Keratinocyte (primary cell): ENCODE measurements around the gene NCOA7.

Source experiments
- EZH2 ChIP-seq: IDR thresholded peaks from one replicate; pipeline ENCODE4 v1.6.1; 2012; ENCODE audit warnings: inconsistent platforms, mild to moderate bottlenecking, low read length, moderate library complexity
- TF ChIP-seq, protein P1 (sequence below), 3 experiments: IDR thresholded peaks in 1 of 3; conservative IDR thresholded peaks in 1 of 3; optimal IDR thresholded peaks in 1 of 3; 2 replicates in 2 of 3; 3 replicates in 1 of 3; pipeline versions ENCODE3 to v1.5.1; 2011; ENCODE audit warnings: low read length in 3 of 3, mild to moderate bottlenecking in 3 of 3, moderate library complexity in 2 of 3, control low read depth in 1 of 3, inconsistent platforms in 1 of 3; ENCODE audit not compliant: insufficient read depth in 2 of 3; ENCODE audit errors: extremely low read depth in 1 of 3

DNA sequence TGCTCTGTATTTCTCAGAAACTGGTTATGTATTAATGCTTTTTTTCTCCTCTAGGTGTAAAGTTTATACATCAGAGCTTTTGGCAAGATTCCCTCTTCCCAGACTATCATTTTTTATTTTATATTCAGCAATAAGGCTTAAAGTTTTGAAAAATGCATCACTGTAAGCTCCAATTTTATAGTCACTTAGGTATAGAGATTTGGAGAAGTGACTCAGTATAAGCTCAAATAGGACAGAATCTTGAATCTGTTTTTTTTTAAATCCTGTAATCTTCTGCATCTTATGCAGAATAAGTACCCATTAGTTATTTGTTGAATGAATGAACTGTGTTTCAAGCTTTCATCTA, 1.0 kb downstream of the NCOA7 start:
- no peak for TF ChIP-seq EZH2
- TF ChIP-seq, protein P1, sequence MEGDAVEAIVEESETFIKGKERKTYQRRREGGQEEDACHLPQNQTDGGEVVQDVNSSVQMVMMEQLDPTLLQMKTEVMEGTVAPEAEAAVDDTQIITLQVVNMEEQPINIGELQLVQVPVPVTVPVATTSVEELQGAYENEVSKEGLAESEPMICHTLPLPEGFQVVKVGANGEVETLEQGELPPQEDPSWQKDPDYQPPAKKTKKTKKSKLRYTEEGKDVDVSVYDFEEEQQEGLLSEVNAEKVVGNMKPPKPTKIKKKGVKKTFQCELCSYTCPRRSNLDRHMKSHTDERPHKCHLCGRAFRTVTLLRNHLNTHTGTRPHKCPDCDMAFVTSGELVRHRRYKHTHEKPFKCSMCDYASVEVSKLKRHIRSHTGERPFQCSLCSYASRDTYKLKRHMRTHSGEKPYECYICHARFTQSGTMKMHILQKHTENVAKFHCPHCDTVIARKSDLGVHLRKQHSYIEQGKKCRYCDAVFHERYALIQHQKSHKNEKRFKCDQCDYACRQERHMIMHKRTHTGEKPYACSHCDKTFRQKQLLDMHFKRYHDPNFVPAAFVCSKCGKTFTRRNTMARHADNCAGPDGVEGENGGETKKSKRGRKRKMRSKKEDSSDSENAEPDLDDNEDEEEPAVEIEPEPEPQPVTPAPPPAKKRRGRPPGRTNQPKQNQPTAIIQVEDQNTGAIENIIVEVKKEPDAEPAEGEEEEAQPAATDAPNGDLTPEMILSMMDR (optimal IDR thresholded peaks at IDR 0.05 in 1 of 3, IDR thresholded peaks at IDR 0.05 in 1 of 3, conservative IDR thresholded peaks at IDR 0.05 in 1 of 3; ENCODE audit: extremely low read depth in 1 of 3, insufficient read depth in 2 of 3, low read length in 3 of 3), result no peak
